ENCODE data around the gene SRGAP1.

The SRGAP1 gene

DNA sequence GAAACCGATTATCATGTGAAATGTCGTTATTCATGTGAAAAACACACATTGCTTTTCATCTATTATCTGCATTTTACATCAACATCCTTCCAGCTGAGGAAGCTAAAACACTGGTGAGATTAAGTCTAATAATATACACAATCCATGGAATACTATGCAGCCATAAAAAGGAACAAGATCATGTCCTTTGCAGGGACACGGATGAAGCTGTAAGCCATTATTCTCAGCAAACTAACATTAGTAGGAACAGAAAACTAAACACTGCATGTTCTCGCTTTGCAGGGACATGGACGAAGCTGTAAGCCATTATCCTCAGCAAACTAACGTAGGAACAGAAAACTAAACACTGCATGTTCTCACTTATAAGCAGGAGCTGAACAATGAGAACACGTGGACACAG lies 359.3 kb downstream of the SRGAP1 start:
- in situ Hi-C loops (cut with HindIII; ENCODE audit: low pct_ligation_motif_present, low sequenced_read_pairs), result no loop called here
- TF ChIP-seq, protein P1, sequence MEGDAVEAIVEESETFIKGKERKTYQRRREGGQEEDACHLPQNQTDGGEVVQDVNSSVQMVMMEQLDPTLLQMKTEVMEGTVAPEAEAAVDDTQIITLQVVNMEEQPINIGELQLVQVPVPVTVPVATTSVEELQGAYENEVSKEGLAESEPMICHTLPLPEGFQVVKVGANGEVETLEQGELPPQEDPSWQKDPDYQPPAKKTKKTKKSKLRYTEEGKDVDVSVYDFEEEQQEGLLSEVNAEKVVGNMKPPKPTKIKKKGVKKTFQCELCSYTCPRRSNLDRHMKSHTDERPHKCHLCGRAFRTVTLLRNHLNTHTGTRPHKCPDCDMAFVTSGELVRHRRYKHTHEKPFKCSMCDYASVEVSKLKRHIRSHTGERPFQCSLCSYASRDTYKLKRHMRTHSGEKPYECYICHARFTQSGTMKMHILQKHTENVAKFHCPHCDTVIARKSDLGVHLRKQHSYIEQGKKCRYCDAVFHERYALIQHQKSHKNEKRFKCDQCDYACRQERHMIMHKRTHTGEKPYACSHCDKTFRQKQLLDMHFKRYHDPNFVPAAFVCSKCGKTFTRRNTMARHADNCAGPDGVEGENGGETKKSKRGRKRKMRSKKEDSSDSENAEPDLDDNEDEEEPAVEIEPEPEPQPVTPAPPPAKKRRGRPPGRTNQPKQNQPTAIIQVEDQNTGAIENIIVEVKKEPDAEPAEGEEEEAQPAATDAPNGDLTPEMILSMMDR (IDR thresholded peaks at IDR 0.05; ENCODE audit: low read depth, low read length, missing control alignments), result no peak
- no peak overlapping the region for H3K4me3 ChIP-seq (ENCODE audit: low read depth, low read length)
- no peak for DNase-seq
- no peaks in the 10 kb centered on the region for H3K36me3 ChIP-seq (replicated peaks)
- no peak overlapping the region for H3K27ac ChIP-seq
- no peaks in the 10 kb centered on the region for H3K27me3 ChIP-seq (replicated peaks)

DNA sequence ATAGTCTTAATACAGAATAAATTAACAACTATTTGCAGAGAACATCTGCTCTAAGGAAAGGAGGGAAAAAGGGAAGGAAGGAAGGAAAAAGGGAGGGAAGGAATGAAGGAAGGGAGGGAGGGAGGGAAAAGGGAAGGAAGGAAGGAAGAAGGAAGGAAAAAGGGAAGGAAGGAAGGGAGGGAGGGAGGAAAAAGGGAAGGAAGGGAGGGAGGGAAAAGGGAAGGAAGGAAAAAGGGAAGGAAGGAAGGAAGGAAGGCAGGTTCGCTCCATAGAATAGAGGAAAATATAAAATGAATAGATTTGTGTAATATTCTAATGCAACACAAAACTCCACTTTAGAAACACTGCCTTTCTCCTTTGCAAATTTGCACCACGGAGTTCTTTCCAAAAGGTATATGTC lies 361.0 kb downstream of the SRGAP1 start:
- H3K27me3 ChIP-seq (replicated peaks), result no peaks in the 10 kb centered on the region
- TF ChIP-seq, protein P1 (IDR thresholded peaks at IDR 0.05; ENCODE audit: low read depth, low read length, missing control alignments), result no peak
- H3K4me3 ChIP-seq (ENCODE audit: low read depth, low read length), result no peak overlapping the region
- no peaks in the 10 kb centered on the region for H3K36me3 ChIP-seq (replicated peaks)
- H3K27ac ChIP-seq, result no peak overlapping the region
- no peak for DNase-seq
- in situ Hi-C loops (cut with HindIII; ENCODE audit: low pct_ligation_motif_present, low sequenced_read_pairs), result no loop called here

DNA sequence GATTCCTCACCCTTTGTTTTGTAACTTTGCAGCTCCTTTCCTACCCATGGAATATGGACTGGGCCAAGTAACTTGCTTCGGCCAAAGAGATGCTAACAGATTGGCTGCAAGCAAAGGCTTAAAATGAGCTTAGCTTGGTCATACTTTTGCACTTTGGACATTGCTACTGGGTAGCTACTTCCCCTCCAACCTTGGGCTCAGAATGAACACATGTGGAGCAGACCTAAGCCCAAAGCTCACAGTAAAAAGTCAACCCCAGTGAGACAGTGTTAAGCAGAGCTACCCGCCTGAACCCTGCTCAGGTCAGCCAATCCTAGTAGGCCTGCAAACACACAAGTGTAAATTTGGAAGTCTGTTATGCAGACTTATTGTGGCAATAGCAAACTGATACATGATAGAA lies 363.0 kb downstream of the SRGAP1 start:
- no peak overlapping the region for H3K4me3 ChIP-seq (ENCODE audit: low read depth, low read length)
- H3K36me3 ChIP-seq (replicated peaks), result no peaks in the 10 kb centered on the region
- in situ Hi-C loops (cut with HindIII; ENCODE audit: low pct_ligation_motif_present, low sequenced_read_pairs), result no loop called here
- no peaks in the 10 kb centered on the region for H3K27me3 ChIP-seq (replicated peaks)
- DNase-seq, result no peak
- H3K27ac ChIP-seq, result no peak overlapping the region
- TF ChIP-seq, protein P1 (IDR thresholded peaks at IDR 0.05; ENCODE audit: low read depth, low read length, missing control alignments), result no peak
